HG03575 (cell line): ENCODE results near the gene FHDC1.

Experiments
- ATAC-seq: cut with Tn5 transposase; IDR thresholded peaks from one replicate; pipeline ENCODE4 v1.9.1; 2021; ENCODE audit not compliant: unreplicated experiment, insufficient number of reproducible peaks, low FRiP score; ENCODE audit errors: extremely low read depth

FHDC1 gene

GRCh38 chr4:152954741-152955140 is 18.6 kb downstream of the FHDC1 start:
- ATAC-seq = no peak

GRCh38 chr4:152956147-152956546 is 20.0 kb downstream of the FHDC1 start:
- ATAC-seq = no peak

GRCh38 chr4:152956650-152957436 is 20.7 kb downstream of the FHDC1 start:
- no peak for ATAC-seq

GRCh38 chr4:152957437-152958171 is 21.5 kb downstream of the FHDC1 start:
- ATAC-seq = no peak

DNA sequence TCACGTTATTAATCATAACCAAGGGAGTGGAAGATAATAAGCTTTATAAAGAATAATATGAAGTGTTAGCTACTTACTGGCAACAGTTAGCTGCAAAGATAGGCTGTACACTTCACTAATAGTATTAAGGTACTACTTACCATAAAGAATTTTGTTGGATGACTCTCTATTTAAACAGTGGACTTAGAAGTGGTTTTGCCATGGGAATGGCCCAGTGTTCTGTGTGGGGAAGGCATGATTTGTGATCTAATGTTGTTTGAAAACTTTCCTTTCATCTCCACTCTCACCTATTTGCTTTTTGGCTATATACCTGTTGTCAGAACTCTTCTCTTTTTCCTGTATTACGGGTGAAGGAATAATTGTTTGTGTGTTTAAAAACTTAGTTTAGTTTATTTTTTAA is 23.0 kb downstream of the FHDC1 start:
- no peak for ATAC-seq

GRCh38 chr4:152960082-152960481 is 24.0 kb downstream of the FHDC1 start:
- no peak for ATAC-seq

DNA sequence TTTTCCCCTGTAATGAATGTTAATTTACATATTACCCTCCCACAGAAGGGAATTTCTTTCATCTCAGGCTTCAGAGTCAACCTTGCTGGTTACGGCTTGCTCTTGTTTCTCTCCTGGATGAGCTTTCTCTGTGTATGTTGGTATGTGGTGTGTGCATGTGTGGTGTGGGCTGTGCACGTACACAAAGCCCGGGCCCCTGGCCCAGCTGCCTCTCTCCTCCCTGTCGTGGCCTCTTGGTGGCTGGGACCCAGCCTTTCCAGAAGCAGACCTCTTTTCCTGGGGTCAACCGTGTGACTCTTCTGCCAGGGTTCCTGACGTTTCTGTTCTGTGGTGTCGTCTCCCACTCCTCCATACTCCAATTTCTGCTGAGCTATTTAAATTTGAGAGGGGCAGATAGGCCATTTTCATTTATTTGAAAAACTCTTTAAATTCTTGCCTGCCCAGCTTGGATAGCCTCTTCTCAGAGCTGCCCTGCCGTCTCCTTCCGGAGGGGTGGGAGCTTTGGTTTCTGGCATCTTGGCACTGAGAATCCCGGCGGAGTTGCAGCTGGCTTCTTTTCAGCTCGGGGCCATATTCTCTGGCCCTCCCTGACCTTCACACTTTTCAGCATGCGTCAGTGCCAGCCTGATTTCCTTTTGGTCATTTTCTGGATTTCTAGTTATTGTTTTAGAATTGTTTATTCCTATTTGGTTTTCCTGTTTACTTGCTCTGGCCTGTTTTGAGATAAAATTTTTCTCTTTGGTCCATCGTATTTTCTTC is 25.1 kb downstream of the FHDC1 start:
- no peak for ATAC-seq

GRCh38 chr4:152961773-152962115 is 25.6 kb downstream of the FHDC1 start:
- ATAC-seq = no peak

- no peak for ATAC-seq
These were observed 26.0 kb downstream of the FHDC1 start for GRCh38 chr4:152962150-152962549.

DNA sequence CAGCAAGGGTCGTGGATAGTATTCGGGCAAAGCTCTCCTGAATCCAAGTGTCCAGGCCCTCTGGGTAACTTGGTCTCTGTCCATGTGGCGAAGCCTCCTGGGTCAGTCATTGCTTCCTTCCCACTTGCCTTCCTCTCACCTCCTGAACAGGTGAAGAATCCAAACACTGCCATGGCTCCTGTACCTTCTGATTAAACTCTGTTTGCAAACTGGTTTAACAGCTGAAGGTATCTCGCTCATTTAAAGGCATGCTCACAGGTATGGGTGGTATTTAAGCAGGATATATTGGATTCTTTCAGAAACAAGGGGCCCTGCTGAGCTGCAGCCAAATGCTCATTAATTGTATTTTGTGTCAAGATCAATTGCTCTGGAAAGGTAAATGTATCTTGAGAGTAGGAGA is 28.2 kb downstream of the FHDC1 start:
- no peak for ATAC-seq

GRCh38 chr4:152965611-152966010 is 29.5 kb downstream of the FHDC1 start:
- ATAC-seq = no peak

- ATAC-seq = no peak
These were observed 31.8 kb downstream of the FHDC1 start for GRCh38 chr4:152967907-152968306.

- no peak for ATAC-seq
These were observed 32.8 kb downstream of the FHDC1 start for GRCh38 chr4:152968806-152969394.

DNA sequence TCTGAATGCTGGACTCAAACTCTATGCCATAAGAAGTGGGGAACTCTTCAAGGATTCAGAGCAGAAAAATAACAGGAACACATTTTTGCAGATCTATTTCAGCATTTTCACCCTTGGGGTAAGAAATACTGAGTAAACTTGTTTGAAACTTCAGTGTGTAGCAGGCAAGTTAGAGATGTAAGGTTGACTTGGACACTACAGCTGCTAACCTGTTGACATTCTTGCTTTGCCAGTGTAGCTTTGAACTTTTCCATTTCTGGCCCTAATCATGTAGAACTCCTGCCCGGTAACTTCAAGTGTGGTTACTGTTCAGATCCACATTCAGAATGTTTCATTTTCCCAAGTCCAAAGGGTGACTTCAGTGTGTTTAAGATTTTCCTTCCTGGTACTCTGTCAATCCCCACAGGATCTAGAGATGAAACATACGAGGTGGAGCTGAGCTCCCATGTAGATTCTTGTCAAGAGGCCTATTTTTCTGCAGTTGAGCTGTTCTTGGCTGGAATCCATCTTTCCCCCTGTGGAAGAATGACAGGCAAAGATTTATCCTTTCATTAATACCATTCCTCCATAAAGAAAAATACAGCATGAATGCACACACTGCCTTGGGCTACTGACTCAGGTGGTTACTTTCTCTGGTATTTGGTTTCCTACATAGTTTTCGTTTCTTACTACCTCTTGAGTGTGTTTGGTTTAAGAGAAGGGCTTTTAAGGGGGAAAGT is 34.1 kb downstream of the FHDC1 start:
- no peak for ATAC-seq

- ATAC-seq = no peak
These were observed 34.9 kb downstream of the FHDC1 start for GRCh38 chr4:152971053-152971452.

DNA sequence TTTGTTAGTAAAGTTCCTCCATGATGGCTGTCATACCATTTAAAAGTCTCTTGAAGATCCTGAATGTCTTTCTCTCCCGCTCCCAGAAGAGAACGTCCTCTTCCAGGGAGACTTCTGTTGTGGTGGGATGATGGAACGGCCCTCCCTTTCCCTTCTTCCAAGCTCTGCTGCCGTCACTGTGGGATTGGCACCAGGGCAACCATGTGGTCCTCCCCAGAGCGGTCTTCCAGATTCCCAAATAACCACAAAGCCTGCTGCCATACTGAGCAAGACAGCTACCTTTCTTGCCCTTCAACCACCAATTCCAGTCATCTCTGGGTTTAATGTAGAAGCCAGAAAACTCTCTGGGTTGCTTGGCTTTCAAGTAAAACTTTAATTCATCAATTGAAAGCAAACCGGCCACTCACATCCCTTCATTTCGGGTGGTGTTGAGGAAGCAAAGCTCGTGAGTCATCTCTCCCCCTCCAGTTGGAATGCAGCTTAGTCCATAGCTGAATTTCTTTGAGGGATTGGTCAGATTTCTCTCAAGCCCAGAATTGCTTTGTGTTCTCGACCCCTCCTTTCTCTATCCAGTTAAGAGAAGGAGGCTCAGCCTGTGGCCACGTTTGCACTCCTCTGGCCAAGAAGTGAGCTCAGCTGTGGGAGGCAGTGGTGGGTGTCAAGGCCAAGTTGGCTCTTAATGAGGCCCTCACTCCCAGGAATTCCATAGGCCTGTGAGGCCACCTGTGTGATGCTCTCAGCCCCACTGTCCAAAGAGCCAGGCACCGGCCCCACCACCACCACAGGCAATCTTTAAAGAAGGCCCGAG is 36.9 kb downstream of the FHDC1 start:
- ATAC-seq = no peak

DNA sequence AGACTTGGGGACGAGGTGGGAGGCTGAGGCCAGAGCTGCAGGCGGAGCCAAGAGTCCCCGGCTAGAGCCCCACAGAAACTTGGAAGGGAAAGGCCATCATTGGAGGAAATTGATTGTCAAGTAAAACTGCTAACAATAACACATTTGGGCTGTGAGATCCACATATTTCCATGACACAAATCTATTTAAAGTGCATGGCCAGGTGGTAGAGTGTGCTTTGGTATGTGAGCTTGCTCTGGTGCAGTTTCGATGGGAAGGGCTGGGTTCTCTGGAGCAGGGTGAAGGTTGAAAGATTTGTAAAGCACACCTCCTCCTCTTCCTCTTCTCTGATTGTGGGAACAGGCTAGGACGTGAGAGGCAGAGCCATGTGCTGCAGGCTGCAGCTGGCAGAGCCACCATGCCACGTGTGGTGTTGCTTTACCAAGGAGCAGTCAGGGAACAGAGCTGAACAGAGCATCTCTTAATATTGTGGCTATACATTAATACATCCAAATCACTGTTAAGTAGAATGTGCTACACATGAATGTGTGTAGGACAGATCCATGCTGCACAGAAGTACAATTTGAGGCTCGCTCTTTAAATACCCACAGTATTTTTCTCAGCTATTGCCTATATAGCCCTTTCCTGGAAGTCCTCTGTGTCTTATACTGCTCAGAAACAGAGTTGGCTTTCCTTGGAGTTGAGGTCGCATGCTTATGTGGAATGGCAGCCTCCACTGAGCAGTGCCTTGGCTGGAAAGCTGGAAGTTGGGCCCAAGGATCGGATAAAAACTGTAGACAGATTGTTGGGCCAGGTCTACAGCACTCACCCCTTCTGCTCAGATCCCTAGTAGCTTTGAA is 37.7 kb downstream of the FHDC1 start:
- ATAC-seq = no peak
